Keratinocyte (primary cell): Measurements from ENCODE around the gene EMP2. TPM values are rescaled to one million over a fixed set of nuclear protein-coding genes. Genes with fewer than 3 reads are reported as not detected.

Experiments
- DNase-seq: peaks from one replicate; pipeline ENCODE4 v3.0.0-alpha.2; 2011; ENCODE audit warnings: low read depth, missing footprints, low spot score
- FAIRE-seq: peaks from 2 replicates; lab custom pipeline; 2011; peaks lifted over from hg19 to GRCh38; lab: Jason Lieb, UNC
- H2AFZ ChIP-seq: 2 replicates; pipeline ENCODE4 v1.6.0; 2012; ENCODE audit warnings: low read length, control low read depth, inconsistent platforms; ENCODE audit not compliant: control insufficient read depth
- H3K27ac ChIP-seq: 2 replicates; pipeline ENCODE4 v1.5.1; 2011; ENCODE audit warnings: low read length; ENCODE audit not compliant: control insufficient read depth, insufficient read depth
- H3K27me3 ChIP-seq: 3 replicates; pipeline ENCODE4 v1.6.0; 2011; ENCODE audit warnings: low read length; ENCODE audit not compliant: control insufficient read depth, insufficient read depth; ENCODE audit errors: extremely low read depth
- H3K36me3 ChIP-seq, 2 experiments: 2 replicates in 1 of 2; 3 replicates in 1 of 2; pipeline ENCODE4 v1.5.1; 2011; ENCODE audit warnings: low read length in 2 of 2, mild to moderate bottlenecking in 1 of 2; ENCODE audit not compliant: control insufficient read depth in 2 of 2, insufficient read depth in 2 of 2; ENCODE audit errors: extremely low read depth in 1 of 2
- H3K4me1 ChIP-seq: 3 replicates; pipeline ENCODE4 v1.5.1; 2011; ENCODE audit warnings: low read length; ENCODE audit not compliant: control insufficient read depth, insufficient read depth; ENCODE audit errors: extremely low read depth
- H3K4me2 ChIP-seq: 3 replicates; pipeline ENCODE4 v1.6.0; 2011; ENCODE audit warnings: low read depth, low read length; ENCODE audit not compliant: control insufficient read depth, insufficient read depth; ENCODE audit errors: extremely low read depth
- H3K4me3 ChIP-seq, 3 experiments: fragments of 200-600 bp in 1 of 3; sonication (generic) in 1 of 3; 2 replicates in 2 of 3; 3 replicates in 1 of 3; pipeline ENCODE4 v1.5.1; 2011 to 2016; ENCODE audit warnings: low read length in 3 of 3, mild to moderate bottlenecking in 3 of 3, control low read depth in 2 of 3, inconsistent platforms in 1 of 3, low read depth in 1 of 3, mixed read lengths in 1 of 3, mixed run types in 1 of 3, moderate library complexity in 1 of 3; ENCODE audit not compliant: control insufficient read depth in 2 of 3, insufficient read depth in 2 of 3; ENCODE audit errors: extremely low read depth in 1 of 3
- H3K79me2 ChIP-seq: 2 replicates; pipeline ENCODE4 v1.6.0; 2012; ENCODE audit warnings: low read length; ENCODE audit not compliant: control insufficient read depth, insufficient read depth
- H3K9ac ChIP-seq: 3 replicates; pipeline ENCODE4 v1.6.0; 2011; ENCODE audit warnings: low read length; ENCODE audit not compliant: control insufficient read depth, insufficient read depth; ENCODE audit errors: extremely low read depth
- H3K9me1 ChIP-seq: 3 replicates; pipeline ENCODE4 v1.6.0; 2011; ENCODE audit warnings: low read length; ENCODE audit not compliant: control insufficient read depth, insufficient read depth; ENCODE audit errors: extremely low read depth
- H3K9me3 ChIP-seq: 2 replicates; pipeline ENCODE4 v1.5.1; 2012; ENCODE audit warnings: low read depth, low read length; ENCODE audit not compliant: control insufficient read depth
- H4K20me1 ChIP-seq: 3 replicates; pipeline ENCODE4 v1.6.0; 2011; ENCODE audit warnings: low read length; ENCODE audit not compliant: control insufficient read depth, insufficient read depth; ENCODE audit errors: extremely low read depth
- CTCF ChIP-seq, 3 experiments: IDR thresholded peaks in 1 of 3; conservative IDR thresholded peaks in 1 of 3; optimal IDR thresholded peaks in 1 of 3; 2 replicates in 2 of 3; 3 replicates in 1 of 3; pipeline versions ENCODE3 to v1.5.1; 2011; ENCODE audit warnings: low read length in 3 of 3, mild to moderate bottlenecking in 3 of 3, moderate library complexity in 2 of 3, control low read depth in 1 of 3, inconsistent platforms in 1 of 3; ENCODE audit not compliant: insufficient read depth in 2 of 3; ENCODE audit errors: extremely low read depth in 1 of 3
- EZH2 ChIP-seq: IDR thresholded peaks from one replicate; pipeline ENCODE4 v1.6.1; 2012; ENCODE audit warnings: inconsistent platforms, mild to moderate bottlenecking, low read length, moderate library complexity
- dilution Hi-C: fragments of 300-500 bp; cut with MboI; formaldehyde crosslinking; loops from one replicate; pipeline ENCODE4 v1.7.0; 2020; ENCODE audit warnings: low sequenced_read_pairs; ENCODE audit not compliant: extremely low pct_ligation_motif_present
- polyA plus RNA-seq, 5 experiments: library from polyadenylated mRNA; depleted of rRNA in 3 of 5; stranded (reverse) in 3 of 5; stranded (forward) in 1 of 5; unstranded in 1 of 5; fragments of >200 nt; gene quantifications; 1 replicate in 1 of 5; 2 replicates in 3 of 5; 3 replicates in 1 of 5; pipeline versions ENCODE4 v1.2.1 to v1.2.3, GENCODE V29; 2011 to 2012; ENCODE audit warnings: missing spikeins in 2 of 5, low read depth in 1 of 5, low replicate concordance in 1 of 5

EMP2 gene
- polyA plus RNA-seq, 1 donor (not counting 4 experiments of a cell fraction or from before 2014, with no cell fraction given): 19.1 TPM

DNA sequence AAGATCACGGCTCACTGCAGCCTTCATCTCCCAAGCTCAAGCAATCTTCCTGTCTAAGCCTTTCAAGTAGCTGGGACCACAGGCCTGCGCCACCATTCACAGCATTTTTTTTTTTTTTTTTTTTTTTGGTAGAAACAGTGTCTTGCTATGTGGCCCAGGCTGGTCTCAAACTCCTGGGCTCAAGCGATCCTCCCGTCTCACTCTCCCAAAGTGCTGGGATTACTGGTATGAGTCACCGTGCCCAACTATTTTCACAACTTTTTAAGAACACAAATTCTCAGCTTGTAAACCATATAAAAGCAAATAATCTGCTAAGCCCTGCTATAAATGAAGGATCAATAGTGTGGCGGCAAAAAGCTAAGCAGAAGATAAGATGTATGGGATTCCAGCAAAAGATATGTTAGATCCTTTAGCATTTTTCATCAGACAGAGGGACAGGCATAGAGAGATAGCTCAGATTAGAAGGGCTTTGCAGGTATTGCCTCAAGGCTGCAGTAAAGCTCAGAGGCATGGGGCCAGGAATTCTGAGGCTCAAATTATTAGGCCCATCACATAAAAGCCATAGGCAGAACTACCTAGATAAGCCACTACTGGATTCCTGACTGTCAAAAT, 55.1 kb downstream of the EMP2 start:
- no peaks in the 10 kb centered on the region for H3K79me2 ChIP-seq
- no peaks in the 10 kb centered on the region for H3K27me3 ChIP-seq
- no peaks in the 10 kb centered on the region for H3K9me1 ChIP-seq
- FAIRE-seq (no peak), DNase-seq (no peak)
- H2AFZ ChIP-seq: no peak overlapping the region
- no peaks in the 10 kb centered on the region for H3K4me1 ChIP-seq
- no peak overlapping the region for H3K4me2 ChIP-seq
- no peak overlapping the region for H3K27ac ChIP-seq
- no peaks in the 10 kb centered on the region for H3K9me3 ChIP-seq
- no peak overlapping the region for H3K4me3 ChIP-seq
- no peaks in the 10 kb centered on the region for H4K20me1 ChIP-seq
- H3K36me3 ChIP-seq: no peaks in the 10 kb centered on the region
- H3K9ac ChIP-seq: no peak overlapping the region
- TF ChIP-seq CTCF (optimal IDR thresholded peaks at IDR 0.05 in 1 of 3, IDR thresholded peaks at IDR 0.05 in 1 of 3, conservative IDR thresholded peaks at IDR 0.05 in 1 of 3; ENCODE audit: extremely low read depth in 1 of 3, insufficient read depth in 2 of 3, low read length in 3 of 3) (no peak), EZH2 (no peak)
- dilution Hi-C loops: no loop called here

DNA sequence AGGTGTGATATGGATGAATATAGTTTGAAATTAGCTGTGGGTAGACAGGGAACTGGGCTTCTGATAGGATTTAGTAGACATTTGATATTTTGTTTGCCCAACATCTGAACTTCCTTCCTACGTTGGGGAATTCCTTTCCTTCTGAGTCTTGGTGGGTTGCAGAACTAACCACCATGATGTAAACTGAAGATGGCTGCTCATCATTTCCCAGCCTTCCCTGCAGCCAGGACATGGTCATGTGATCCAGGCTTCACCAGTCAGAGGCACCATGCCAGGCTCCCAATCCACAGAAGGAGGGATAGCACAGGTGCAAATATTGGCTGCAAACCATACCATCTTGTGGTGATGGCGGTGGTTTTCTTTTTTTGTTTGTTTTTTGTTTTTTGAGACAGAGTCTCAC, 57.4 kb downstream of the EMP2 start:
- Histone ChIP-seq H3K36me3 (no peaks in the 10 kb centered on the region), H3K9me3 (no peaks in the 10 kb centered on the region), H3K4me3 (no peak overlapping the region), H3K9ac (no peak overlapping the region), H2AFZ (no peak overlapping the region), H3K27me3 (no peaks in the 10 kb centered on the region), H3K27ac (no peak overlapping the region), H3K9me1 (no peaks in the 10 kb centered on the region), H3K4me1 (no peaks in the 10 kb centered on the region), H3K79me2 (no peaks in the 10 kb centered on the region), H3K4me2 (no peak overlapping the region), H4K20me1 (no peaks in the 10 kb centered on the region)
- DNase-seq: no peak
- dilution Hi-C loops: no loop called here
- no peak for FAIRE-seq
- TF ChIP-seq CTCF (optimal IDR thresholded peaks at IDR 0.05 in 1 of 3, IDR thresholded peaks at IDR 0.05 in 1 of 3, conservative IDR thresholded peaks at IDR 0.05 in 1 of 3; ENCODE audit: extremely low read depth in 1 of 3, insufficient read depth in 2 of 3, low read length in 3 of 3) (no peak), EZH2 (no peak)
